BLaER1 treated with 17β-estradiol and CSF1 and Interleukin-3, amounts not matched to agents 10 nM and 100 nM (cell line): Measurements from ENCODE around the gene LAG3.

Experiments
- H3K27ac ChIP-seq, 11 experiments: shearing (Covaris generic); formaldehyde crosslinking; 2 replicates each; pipeline ENCODE4 v1.8.1; 2022
- H3K27me3 ChIP-seq, 11 experiments: shearing (Covaris generic); formaldehyde crosslinking; 2 replicates each; pipeline ENCODE4 v1.8.1; 2022
- H3K36me3 ChIP-seq, 11 experiments: shearing (Covaris generic); formaldehyde crosslinking; 2 replicates each; pipeline ENCODE4 v1.8.1; 2022
- H3K4me1 ChIP-seq, 10 experiments: shearing (Covaris generic); formaldehyde crosslinking; 2 replicates each; pipeline ENCODE4 v1.8.1; 2022
- H3K4me2 ChIP-seq, 11 experiments: shearing (Covaris generic); formaldehyde crosslinking; 2 replicates each; pipeline ENCODE4 v1.8.1; 2022
- H3K4me3 ChIP-seq, 10 experiments: shearing (Covaris generic); formaldehyde crosslinking; 2 replicates each; pipeline ENCODE4 v1.8.1; 2022
- H3K9ac ChIP-seq, 11 experiments: shearing (Covaris generic); formaldehyde crosslinking; 2 replicates each; pipeline ENCODE4 v1.8.1; 2022
- H3K9me3 ChIP-seq, 11 experiments: shearing (Covaris generic); formaldehyde crosslinking; replicated peaks in 1 of 11; 2 replicates each; pipeline ENCODE4 v1.8.1; 2022
- H4K20me1 ChIP-seq, 11 experiments: shearing (Covaris generic); formaldehyde crosslinking; 2 replicates each; pipeline ENCODE4 v1.8.1; 2022
- Cebpa-rat ChIP-seq, 11 experiments: shearing (Covaris generic); IDR thresholded peaks; 2 replicates each; pipeline ENCODE4 v1.8.1; 2022

LAG3 gene

GRCh38 chr12:6818222-6818621 lies 45.9 kb downstream of the LAG3 start:
- H3K4me1 ChIP-seq, result peaks cover 13 to 53% (median 27%) of the 10 kb centered on the region in 10 experiments; a peak in 18 of 20 replicates
- H3K27me3 ChIP-seq, result peaks cover 30 to 82% (median 73%) of the 10 kb centered on the region in 11 experiments
- no peak overlapping the region for H3K9ac ChIP-seq
- no peak overlapping the region for H3K4me2 ChIP-seq
- no peak overlapping the region for H3K27ac ChIP-seq
- TF ChIP-seq Cebpa-rat (IDR thresholded peaks at IDR 0.05), result no peak
- no peaks in the 10 kb centered on the region; a peak in 1 of 22 replicates for H3K36me3 ChIP-seq
- no peaks in the 10 kb centered on the region for H3K9me3 ChIP-seq
- H3K4me3 ChIP-seq, result no peak overlapping the region
- peaks cover 0 to 32% (median 0%) of the 10 kb centered on the region in 11 experiments; a peak in 6 of 22 replicates for H4K20me1 ChIP-seq

- H3K36me3 ChIP-seq, result no peaks in the 10 kb centered on the region; a peak in 1 of 22 replicates
- peaks cover 13 to 53% (median 26%) of the 10 kb centered on the region in 10 experiments; a peak in 18 of 20 replicates for H3K4me1 ChIP-seq
- no peak overlapping the region for H3K4me3 ChIP-seq
- no peak overlapping the region for H3K9ac ChIP-seq
- H4K20me1 ChIP-seq, result peaks cover 0 to 35% (median 0%) of the 10 kb centered on the region in 11 experiments; a peak in 6 of 22 replicates
- H3K9me3 ChIP-seq, result no peaks in the 10 kb centered on the region
- no peak overlapping the region for H3K4me2 ChIP-seq
- H3K27me3 ChIP-seq, result peaks cover 34 to 82% (median 73%) of the 10 kb centered on the region in 11 experiments
- TF ChIP-seq Cebpa-rat (IDR thresholded peaks at IDR 0.05), result no peak
- no peak overlapping the region for H3K27ac ChIP-seq
Measured at GRCh38 chr12:6818645-6819044, 46.3 kb downstream of the LAG3 start.

- Histone ChIP-seq H4K20me1 (peaks cover 0 to 35% (median 0%) of the 10 kb centered on the region in 11 experiments; a peak in 6 of 22 replicates), H3K4me2 (peak overlapping the region in 6 of 11 experiments; percentile 12 to 92 (median 46); a peak in 9 of 22 replicates), H3K4me1 (peaks cover 12 to 52% (median 24%) of the 10 kb centered on the region in 10 experiments; a peak in 18 of 20 replicates), H3K4me3 (no peak overlapping the region), H3K9ac (no peak overlapping the region), H3K9me3 (no peaks in the 10 kb centered on the region), H3K36me3 (no peaks in the 10 kb centered on the region; a peak in 1 of 22 replicates), H3K27ac (no peak overlapping the region), H3K27me3 (peaks cover 41 to 82% (median 73%) of the 10 kb centered on the region in 11 experiments)
- no peak for TF ChIP-seq Cebpa-rat (IDR thresholded peaks at IDR 0.05)
Measured at GRCh38 chr12:6819106-6820030, 47.0 kb downstream of the LAG3 start.

GRCh38 chr12:6820166-6820565 lies 47.8 kb downstream of the LAG3 start:
- peak overlapping the region in 1 of 11 experiments; percentile 14; a peak in 2 of 22 replicates for H3K27ac ChIP-seq

GRCh38 chr12:6821591-6822425 lies 49.5 kb downstream of the LAG3 start, which contains the start of gene GPR162:
Gene GPR162 (plus strand): TSS chr12:6821821. CDS start chr12:6823899, 2,078 bp downstream.
- Histone ChIP-seq H3K36me3 (no peaks in the 10 kb centered on the region; a peak in 1 of 22 replicates), H3K27me3 (peaks cover 64 to 84% (median 83%) of the 10 kb centered on the region in 11 experiments), H3K4me1 (peaks cover 10 to 39% (median 24%) of the 10 kb centered on the region in 10 experiments), H3K4me2 (peak within 1 kb of the TSS; percentile 40 to 92 (median 67); a peak in 20 of 22 replicates), H3K4me3 (peak within 1 kb of the TSS in 8 of 10 experiments; percentile 4 to 61 (median 46); a peak in 12 of 20 replicates), H3K9me3 (no peaks in the 10 kb centered on the region), H3K27ac (peak within 1 kb of the TSS in 4 of 11 experiments; percentile 14 to 42 (median 34); a peak in 5 of 22 replicates), H3K9ac (peak within 1 kb of the TSS in 5 of 11 experiments; percentile 42 to 64 (median 53); a peak in 9 of 22 replicates), H4K20me1 (peaks cover 0 to 55% (median 17%) of the 10 kb centered on the region in 11 experiments; a peak in 11 of 22 replicates)
- TF ChIP-seq Cebpa-rat (IDR thresholded peaks at IDR 0.05), result no peak

More at GRCh38 chr12:6820166-6820565, 47.8 kb downstream of the LAG3 start:
- Histone ChIP-seq H4K20me1 (peaks cover 0 to 39% (median 5%) of the 10 kb centered on the region in 11 experiments; a peak in 8 of 22 replicates), H3K9me3 (no peaks in the 10 kb centered on the region), H3K4me2 (peak overlapping the region in 7 of 11 experiments; percentile 12 to 92 (median 80); a peak in 8 of 22 replicates), H3K36me3 (no peaks in the 10 kb centered on the region; a peak in 1 of 22 replicates), H3K4me3 (no peak overlapping the region), H3K9ac (peak overlapping the region in 2 of 11 experiments; percentile 22 to 57; a peak in 1 of 22 replicates), H3K27me3 (peaks cover 49 to 82% (median 73%) of the 10 kb centered on the region in 11 experiments), H3K4me1 (peaks cover 6 to 44% (median 22%) of the 10 kb centered on the region in 10 experiments; a peak in 17 of 20 replicates)
- no peak for TF ChIP-seq Cebpa-rat (IDR thresholded peaks at IDR 0.05)

- Histone ChIP-seq H3K36me3 (no peaks in the 10 kb centered on the region; a peak in 1 of 22 replicates), H4K20me1 (peaks cover 0 to 61% (median 21%) of the 10 kb centered on the region in 11 experiments; a peak in 11 of 22 replicates), H3K4me1 (peaks cover 17 to 46% (median 30%) of the 10 kb centered on the region in 10 experiments), H3K27me3 (peaks cover 72 to 92% (median 87%) of the 10 kb centered on the region in 11 experiments), H3K9ac (peak overlapping the region in 1 of 11 experiments; percentile 64; a peak in 1 of 22 replicates), H3K4me2 (peak overlapping the region in 5 of 11 experiments; percentile 78 to 92 (median 85); a peak in 9 of 22 replicates), H3K9me3 (no peaks in the 10 kb centered on the region), H3K27ac (no peak overlapping the region), H3K4me3 (peak overlapping the region in 3 of 10 experiments; percentile 45 to 55 (median 52); a peak in 7 of 20 replicates)
- no peak for TF ChIP-seq Cebpa-rat (IDR thresholded peaks at IDR 0.05)
Measured at GRCh38 chr12:6822426-6823135, 50.3 kb downstream of the LAG3 start.

GRCh38 chr12:6823182-6824084 lies 51.1 kb downstream of the LAG3 start:
- H3K4me1 ChIP-seq, result peaks cover 19 to 52% (median 34%) of the 10 kb centered on the region in 10 experiments
- no peak overlapping the region for H3K9ac ChIP-seq
- peaks cover 79 to 99% (median 96%) of the 10 kb centered on the region in 11 experiments for H3K27me3 ChIP-seq
- no peaks in the 10 kb centered on the region for H3K9me3 ChIP-seq
- H3K27ac ChIP-seq, result no peak overlapping the region
- no peaks in the 10 kb centered on the region; a peak in 1 of 22 replicates for H3K36me3 ChIP-seq
- H3K4me3 ChIP-seq, result no peak overlapping the region
- peaks cover 0 to 63% (median 22%) of the 10 kb centered on the region in 11 experiments; a peak in 14 of 22 replicates for H4K20me1 ChIP-seq
- no peak for TF ChIP-seq Cebpa-rat (IDR thresholded peaks at IDR 0.05)
- H3K4me2 ChIP-seq, result no peak overlapping the region
